ENCODE measurements around the gene PLAAT4.
"Not testable (repeated sequence)": the region's sequence is repeated elsewhere in the genome, so short reads cannot be mapped to it uniquely, and the experiment has no call there.

The PLAAT4 gene

DNA sequence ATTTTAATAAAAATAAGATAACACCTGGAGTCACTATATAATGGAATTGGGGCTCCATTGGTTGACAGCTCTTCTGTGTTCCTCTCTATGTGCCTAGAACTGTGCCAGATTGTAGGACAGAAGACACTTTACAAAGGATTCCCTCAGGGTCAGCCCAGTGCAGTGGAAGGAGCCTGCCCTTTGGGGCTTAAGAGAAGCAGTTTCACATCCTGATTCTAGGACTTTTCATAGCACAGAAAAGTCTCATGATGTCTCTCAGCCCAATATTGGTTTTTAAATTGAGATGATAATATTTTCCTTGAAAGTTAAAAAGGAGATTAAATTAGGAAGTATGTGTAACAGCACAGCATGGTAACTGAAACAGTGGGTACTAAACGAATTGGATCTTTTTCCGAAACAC, 7.1 kb downstream of the PLAAT4 start:
- Histone ChIP-seq H3K36me3 (no peaks in the 10 kb centered on the region; a peak in 1 of 22 replicates), H3K9me3 (replicated peaks in 1 of 11) (no peaks in the 10 kb centered on the region), H3K9ac (no peak overlapping the region), H4K20me1 (no peaks in the 10 kb centered on the region), H3K4me3 (no peak overlapping the region), H3K4me2 (peak overlapping the region in 7 of 11 experiments; percentile 3 to 32 (median 20); a peak in 10 of 22 replicates), H3K4me1 (peaks cover 10 to 29% (median 22%) of the 10 kb centered on the region in 10 experiments; a peak in 19 of 20 replicates), H3K27ac (no peak overlapping the region), H3K27me3 (peaks cover 0 to 5% (median 0%) of the 10 kb centered on the region in 11 experiments; a peak in 1 of 22 replicates)
- TF ChIP-seq Cebpa-rat (IDR thresholded peaks at IDR 0.05) = no peak

GRCh38 chr11:63547061-63547460, 10.5 kb downstream of the PLAAT4 start:
- Histone ChIP-seq H3K9ac (no peak overlapping the region), H3K4me3 (no peak overlapping the region), H3K36me3 (no peaks in the 10 kb centered on the region; a peak in 1 of 22 replicates), H3K27me3 (no peaks in the 10 kb centered on the region), H3K27ac (no peak overlapping the region), H3K9me3 (replicated peaks in 1 of 11) (no peaks in the 10 kb centered on the region), H3K4me1 (peaks cover 9 to 34% (median 19%) of the 10 kb centered on the region in 10 experiments; a peak in 18 of 20 replicates), H3K4me2 (no peak overlapping the region), H4K20me1 (no peaks in the 10 kb centered on the region)
- TF ChIP-seq Cebpa-rat (IDR thresholded peaks at IDR 0.05) = no peak

- Histone ChIP-seq H3K27ac (no peak overlapping the region), H3K4me3 (no peak overlapping the region), H3K27me3 (no peaks in the 10 kb centered on the region), H3K9me3 (replicated peaks in 1 of 11) (no peaks in the 10 kb centered on the region), H3K36me3 (no peaks in the 10 kb centered on the region; a peak in 1 of 22 replicates), H3K9ac (no peak overlapping the region), H3K4me1 (peaks cover 13 to 39% (median 24%) of the 10 kb centered on the region in 10 experiments), H4K20me1 (no peaks in the 10 kb centered on the region), H3K4me2 (no peak overlapping the region)
- no peak for TF ChIP-seq Cebpa-rat (IDR thresholded peaks at IDR 0.05)
Observed at GRCh38 chr11:63548178-63548577, 11.6 kb downstream of the PLAAT4 start.

DNA sequence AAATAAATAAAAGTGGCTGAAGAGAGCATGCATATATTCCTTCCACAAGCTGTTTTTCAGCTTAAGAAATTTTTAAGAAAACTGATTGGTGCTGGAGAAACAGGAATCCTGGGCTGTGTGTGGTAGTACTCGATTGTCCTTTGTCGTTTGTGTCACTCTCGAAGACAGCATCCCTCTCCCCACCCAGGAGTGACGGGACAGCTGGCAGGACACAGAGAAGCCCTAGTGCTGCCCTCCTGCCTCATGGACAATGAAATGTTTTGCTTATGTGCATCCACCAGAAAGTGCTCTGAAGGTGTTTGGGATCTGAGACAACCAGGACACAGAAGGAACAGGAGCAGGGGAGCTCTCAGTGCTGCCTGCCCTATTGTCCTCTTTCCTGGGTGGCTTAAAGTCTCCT, 12.8 kb downstream of the PLAAT4 start:
- Histone ChIP-seq H4K20me1 (no peaks in the 10 kb centered on the region), H3K9me3 (replicated peaks in 1 of 11) (no peaks in the 10 kb centered on the region), H3K36me3 (no peaks in the 10 kb centered on the region; a peak in 1 of 22 replicates), H3K27me3 (no peaks in the 10 kb centered on the region), H3K9ac (no peak overlapping the region), H3K4me2 (no peak overlapping the region), H3K4me3 (no peak overlapping the region), H3K4me1 (peaks cover 16 to 39% (median 26%) of the 10 kb centered on the region in 10 experiments), H3K27ac (no peak overlapping the region)
- no peak for TF ChIP-seq Cebpa-rat (IDR thresholded peaks at IDR 0.05)

GRCh38 chr11:63550156-63550700, 13.6 kb downstream of the PLAAT4 start:
- H3K9ac ChIP-seq; H3K36me3 ChIP-seq; H3K9me3 ChIP-seq (replicated peaks in 1 of 11); H3K27ac ChIP-seq; H3K4me3 ChIP-seq; H3K4me2 ChIP-seq; H3K27me3 ChIP-seq; H4K20me1 ChIP-seq: not testable (repeated sequence)
- H3K4me1 ChIP-seq = peaks cover 16 to 41% (median 32%) of the 10 kb centered on the region in 10 experiments

- Histone ChIP-seq H3K4me2 (peak overlapping the region in 2 of 11 experiments; percentile 1 to 10; a peak in 2 of 22 replicates), H3K4me1 (peaks cover 16 to 30% (median 23%) of the 10 kb centered on the region in 10 experiments), H3K27ac (no peak overlapping the region), H3K27me3 (no peaks in the 10 kb centered on the region), H4K20me1 (no peaks in the 10 kb centered on the region), H3K4me3 (no peak overlapping the region), H3K9me3 (replicated peaks in 1 of 11) (no peaks in the 10 kb centered on the region), H3K36me3 (no peaks in the 10 kb centered on the region), H3K9ac (no peak overlapping the region)
- TF ChIP-seq Cebpa-rat (IDR thresholded peaks at IDR 0.05) = no peak
Observed at GRCh38 chr11:63551091-63551888, 14.7 kb downstream of the PLAAT4 start.

DNA sequence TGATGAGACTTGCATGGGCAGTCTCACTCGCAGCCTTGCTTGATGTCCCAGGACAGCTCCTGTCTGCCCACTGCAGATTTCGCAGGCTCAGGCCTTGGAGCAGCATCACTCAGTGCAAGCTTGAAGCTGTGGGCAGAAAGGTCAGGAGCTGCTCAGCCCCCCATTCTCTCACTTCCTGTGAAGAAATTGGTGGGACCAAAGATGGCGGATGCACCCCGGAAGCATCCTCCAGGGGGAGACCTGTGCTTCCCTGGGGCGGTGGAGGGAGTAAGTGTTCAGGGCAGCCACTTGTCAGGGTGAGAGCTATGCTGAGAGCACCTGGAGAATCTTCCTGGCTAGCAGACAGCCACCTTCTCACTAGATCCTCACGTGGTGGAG, 15.3 kb downstream of the PLAAT4 start:
- no peaks in the 10 kb centered on the region for H4K20me1 ChIP-seq
- H3K27ac ChIP-seq = no peak overlapping the region
- no peaks in the 10 kb centered on the region for H3K27me3 ChIP-seq
- no peak overlapping the region for H3K4me3 ChIP-seq
- no peaks in the 10 kb centered on the region for H3K9me3 ChIP-seq (replicated peaks in 1 of 11)
- no peak overlapping the region for H3K9ac ChIP-seq
- peak overlapping the region in 2 of 11 experiments; percentile 1 to 10; a peak in 1 of 22 replicates for H3K4me2 ChIP-seq
- no peak for TF ChIP-seq Cebpa-rat (IDR thresholded peaks at IDR 0.05)
- H3K4me1 ChIP-seq = peaks cover 16 to 30% (median 23%) of the 10 kb centered on the region in 10 experiments
- no peaks in the 10 kb centered on the region for H3K36me3 ChIP-seq

- H3K27me3 ChIP-seq = no peaks in the 10 kb centered on the region
- H3K9me3 ChIP-seq (replicated peaks in 1 of 11) = no peaks in the 10 kb centered on the region
- H3K9ac ChIP-seq = no peak overlapping the region
- H3K36me3 ChIP-seq = no peaks in the 10 kb centered on the region
- H4K20me1 ChIP-seq = no peaks in the 10 kb centered on the region
- no peak overlapping the region for H3K4me3 ChIP-seq
- H3K27ac ChIP-seq = peak overlapping the region in 3 of 11 experiments; percentile 61 to 73 (median 67); a peak in 4 of 22 replicates
- no peak for TF ChIP-seq Cebpa-rat (IDR thresholded peaks at IDR 0.05)
- H3K4me2 ChIP-seq = peak overlapping the region; percentile 64 to 90 (median 82)
- H3K4me1 ChIP-seq = peaks cover 16 to 30% (median 23%) of the 10 kb centered on the region in 10 experiments
Observed at GRCh38 chr11:63552921-63553320, 16.3 kb downstream of the PLAAT4 start.

- Histone ChIP-seq H3K4me3 (no peak overlapping the region), H4K20me1 (no peaks in the 10 kb centered on the region), H3K4me1 (peaks cover 16 to 30% (median 23%) of the 10 kb centered on the region in 10 experiments), H3K9ac (peak overlapping the region; percentile 3 to 62 (median 50); a peak in 17 of 22 replicates), H3K27me3 (no peaks in the 10 kb centered on the region), H3K9me3 (replicated peaks in 1 of 11) (no peaks in the 10 kb centered on the region), H3K27ac (peak overlapping the region in 9 of 11 experiments; percentile 10 to 73 (median 63); a peak in 15 of 22 replicates), H3K4me2 (peak overlapping the region; percentile 64 to 90 (median 82)), H3K36me3 (no peaks in the 10 kb centered on the region)
- no peak for TF ChIP-seq Cebpa-rat (IDR thresholded peaks at IDR 0.05)
Observed at GRCh38 chr11:63553759-63554158, 17.2 kb downstream of the PLAAT4 start.
